H1 (cell line): ENCODE measurements around the gene E2F3. TPM values are rescaled to one million over a fixed set of nuclear protein-coding genes. Genes with fewer than 3 reads are reported as not detected.

Experiments used
- CTCF ChIA-PET: fragments of 300-600 bp; sonication (Branson Sonifier 250); formaldehyde crosslinking; loops from one replicate; lab custom pipeline; 2021; ENCODE audit not compliant: partially characterized antibody; lab: Charles Lee
- POLR2A ChIA-PET: fragments of 300-600 bp; sonication (Branson Sonifier 250); formaldehyde crosslinking; loops from one replicate; lab custom pipeline; 2021; ENCODE audit warnings: inconsistent platforms; ENCODE audit not compliant: partially characterized antibody; lab: Charles Lee
- DNase-seq, 2 experiments: peaks; one replicate each; pipeline versions ENCODE4 v3.0.0 to v3.0.0-alpha.2; 2010 to 2022; ENCODE audit warnings: low spot score in 2 of 2, low read depth in 1 of 2, mixed read lengths in 1 of 2
- FAIRE-seq: peaks from 2 replicates; lab custom pipeline; 2011; peaks lifted over from hg19 to GRCh38; lab: Jason Lieb, UNC
- H2AFZ ChIP-seq: 2 replicates; pipeline ENCODE4 v1.8.1; 2012; ENCODE audit warnings: low read length, inconsistent platforms
- H2AK5ac ChIP-seq: 2 replicates; pipeline ENCODE4 v1.6.1; 2013; ENCODE audit warnings: low read depth, low read length
- H2BK120ac ChIP-seq: replicated peaks from 2 replicates; pipeline ENCODE3; 2013; ENCODE audit warnings: low read depth, low read length, inconsistent platforms
- H2BK12ac ChIP-seq: 2 replicates; pipeline ENCODE4 v1.6.1; 2013; ENCODE audit warnings: low read depth, low read length
- H2BK15ac ChIP-seq: 2 replicates; pipeline ENCODE4 v1.6.1; 2013; ENCODE audit warnings: low read length
- H2BK20ac ChIP-seq: 2 replicates; pipeline ENCODE4 v1.6.1; 2013; ENCODE audit warnings: low read length
- H2BK5ac ChIP-seq: 2 replicates; pipeline ENCODE4 v1.6.1; 2013; ENCODE audit warnings: low read depth, low read length
- H3K14ac ChIP-seq: 2 replicates; pipeline ENCODE4 v1.6.1; 2013; ENCODE audit warnings: inconsistent platforms; ENCODE audit not compliant: insufficient read length
- H3K18ac ChIP-seq: 2 replicates; pipeline ENCODE4 v1.6.1; 2013; ENCODE audit warnings: low read length; ENCODE audit errors: extremely low read depth
- H3K23ac ChIP-seq: 2 replicates; pipeline ENCODE4 v1.6.1; 2013; ENCODE audit warnings: inconsistent platforms; ENCODE audit not compliant: insufficient read length
- H3K23me2 ChIP-seq: 2 replicates; pipeline ENCODE4 v1.6.1; 2013; ENCODE audit warnings: low read depth, low read length
- H3K27ac ChIP-seq: 2 replicates; pipeline ENCODE4 v1.6.1; 2011; ENCODE audit warnings: low read depth, low read length, inconsistent platforms
- H3K27me3 ChIP-seq, 4 experiments: replicated peaks in 1 of 4; 1 replicate in 1 of 4; 2 replicates in 3 of 4; pipeline versions ENCODE4 v1.6.1 to v1.8.1; 2011 to 2013; ENCODE audit warnings: low read length in 3 of 4, mild to moderate bottlenecking in 3 of 4, inconsistent platforms in 2 of 4, mixed read lengths in 2 of 4, moderate library complexity in 1 of 4; ENCODE audit not compliant: control insufficient read depth in 3 of 4, insufficient read depth in 3 of 4; ENCODE audit errors: extremely low read depth in 1 of 4
- H3K36me3 ChIP-seq, 4 experiments: 2 replicates each; pipeline versions ENCODE4 v1.6.1 to v1.8.1; 2011 to 2013; ENCODE audit warnings: mild to moderate bottlenecking in 4 of 4, low read length in 3 of 4, moderate library complexity in 2 of 4, control low read depth in 1 of 4, inconsistent platforms in 1 of 4; ENCODE audit not compliant: insufficient read depth in 4 of 4, control insufficient read depth in 2 of 4
- H3K4ac ChIP-seq: replicated peaks from 2 replicates; pipeline ENCODE3; 2013; ENCODE audit warnings: low read length, low read depth, mixed read lengths, inconsistent platforms; ENCODE audit not compliant: insufficient read length
- H3K4me1 ChIP-seq, 4 experiments: replicated peaks in 1 of 4; 1 replicate in 1 of 4; 2 replicates in 3 of 4; pipeline versions ENCODE4 v1.6.1 to v1.8.1; 2011 to 2013; ENCODE audit warnings: low read length in 3 of 4, inconsistent platforms in 2 of 4, mixed read lengths in 1 of 4; ENCODE audit not compliant: insufficient read depth in 4 of 4, control insufficient read depth in 3 of 4
- H3K4me2 ChIP-seq, 2 experiments: 2 replicates each; pipeline versions ENCODE4 v1.6.1 to v1.8.1; 2011 to 2013; ENCODE audit warnings: low read depth in 2 of 2, low read length in 2 of 2, control low read depth in 1 of 2, inconsistent platforms in 1 of 2, mild to moderate bottlenecking in 1 of 2; ENCODE audit not compliant: insufficient read depth in 1 of 2
- H3K4me3 ChIP-seq, 4 experiments: fragments of 200-600, 300-600 bp in 1 of 4; sonication (generic), shearing (Covaris generic), sonication (Bioruptor Twin) in 1 of 4; 2 replicates each; pipeline versions ENCODE4 v1.5.1 to v1.8.1; 2011 to 2016; ENCODE audit warnings: low read length in 4 of 4, low read depth in 3 of 4, control low read depth in 2 of 4, inconsistent platforms in 2 of 4, mild to moderate bottlenecking in 2 of 4, mixed read lengths in 1 of 4, moderate library complexity in 1 of 4; ENCODE audit not compliant: insufficient read depth in 2 of 4; ENCODE audit errors: extremely low read depth in 1 of 4
- H3K56ac ChIP-seq: replicated peaks from 2 replicates; pipeline ENCODE3; 2013; ENCODE audit warnings: low read depth, mild to moderate bottlenecking, mixed read lengths, low read length, inconsistent platforms; ENCODE audit not compliant: insufficient read length
- H3K79me1 ChIP-seq: 2 replicates; pipeline ENCODE4 v1.6.1; 2013; ENCODE audit warnings: low read depth, low read length, control low read depth
- H3K79me2 ChIP-seq, 2 experiments: 2 replicates each; pipeline versions ENCODE4 v1.6.1 to v1.8.1; 2012 to 2013; ENCODE audit warnings: low read length in 2 of 2, mild to moderate bottlenecking in 2 of 2, inconsistent platforms in 1 of 2; ENCODE audit not compliant: insufficient read depth in 2 of 2, control insufficient read depth in 1 of 2
- H3K9ac ChIP-seq, 4 experiments: replicated peaks in 1 of 4; 1 replicate in 1 of 4; 2 replicates in 3 of 4; pipeline versions ENCODE4 v1.6.1 to v1.8.1; 2011 to 2013; ENCODE audit warnings: low read depth in 3 of 4, low read length in 3 of 4, control low read depth in 2 of 4, mild to moderate bottlenecking in 2 of 4, moderate library complexity in 2 of 4, inconsistent platforms in 1 of 4; ENCODE audit errors: extremely low read depth in 1 of 4
- H3K9me3 ChIP-seq, 2 experiments: 2 replicates each; pipeline versions ENCODE4 v1.6.1 to v1.8.1; 2012 to 2013; ENCODE audit warnings: mild to moderate bottlenecking in 2 of 2, moderate library complexity in 2 of 2, control low read depth in 1 of 2, inconsistent platforms in 1 of 2, low read depth in 1 of 2, low read length in 1 of 2, mixed read lengths in 1 of 2; ENCODE audit not compliant: insufficient read depth in 2 of 2
- H4K20me1 ChIP-seq, 2 experiments: replicated peaks in 1 of 2; 2 replicates each; pipeline versions ENCODE3 to v1.8.1; 2011 to 2013; ENCODE audit warnings: inconsistent platforms in 2 of 2, low read length in 2 of 2, mild to moderate bottlenecking in 1 of 2; ENCODE audit not compliant: insufficient read depth in 2 of 2, control insufficient read depth in 1 of 2
- H4K5ac ChIP-seq: 2 replicates; pipeline ENCODE4 v1.6.1; 2013; ENCODE audit warnings: low read length, low read depth, mixed read lengths, inconsistent platforms; ENCODE audit not compliant: insufficient read length
- H4K8ac ChIP-seq: 2 replicates; pipeline ENCODE4 v1.8.0; 2013; ENCODE audit warnings: mild to moderate bottlenecking, moderate library complexity, low read length, inconsistent platforms; ENCODE audit not compliant: insufficient read depth; ENCODE audit errors: extremely low read depth
- H4K91ac ChIP-seq: replicated peaks from 2 replicates; pipeline ENCODE3; 2013; ENCODE audit warnings: low read length, mixed read lengths, inconsistent platforms; ENCODE audit not compliant: insufficient read length
- BACH1 ChIP-seq: IDR thresholded peaks from 2 replicates; pipeline ENCODE4 v1.6.1; 2012; ENCODE audit warnings: low read length, improper control_type of control experiment
- KDM5A ChIP-seq: fragments of 200-600 bp; IDR thresholded peaks from 2 replicates; pipeline ENCODE4 v1.7.1; 2012; ENCODE audit warnings: mild to moderate bottlenecking, low read length, inconsistent platforms, mixed read lengths
- POU5F1 ChIP-seq: IDR thresholded peaks from 2 replicates; pipeline ENCODE4 v1.6.1; 2011; ENCODE audit warnings: low read depth, mild to moderate bottlenecking, low read length, moderate library complexity
- SIX5 ChIP-seq: IDR thresholded peaks from 2 replicates; pipeline ENCODE4 v1.6.1; 2011; ENCODE audit warnings: mild to moderate bottlenecking, low read depth, low read length
- WGBS, 2 experiments: shearing (Covaris generic) in 1 of 2; methylation state at CpG; one replicate each; pipeline versions ENCODE4 v1.1.6 to v1.1.7; 2013 to 2015; ENCODE audit warnings: low lambda C conversion rate in 2 of 2, mixed read lengths in 2 of 2, inconsistent platforms in 1 of 2, low coverage in 1 of 2, missing lambda C conversion rate in 1 of 2; ENCODE audit not compliant: insufficient replicate concordance in 2 of 2, insufficient coverage in 1 of 2, insufficient read length in 1 of 2; ENCODE audit errors: extremely low coverage in 1 of 2, missing lambda C conversion rate in 1 of 2; 5-methylcytosine and 5-hydroxymethylcytosine counted together
- polyA plus RNA-seq, 7 experiments: library from polyadenylated mRNA; depleted of rRNA in 3 of 7; stranded (reverse) in 5 of 7; unstranded in 2 of 7; fragments of >200 nt in 5 of 7; fragments of 200-250 nt in 2 of 7; gene quantifications; 1 replicate in 5 of 7; 2 replicates in 1 of 7; 4 replicates in 1 of 7; pipeline versions ENCODE4 v1.2.1 to v1.2.3, GENCODE V29; 2011 to 2013; ENCODE audit warnings: missing spikeins in 2 of 7, mixed read lengths in 2 of 7
- total RNA-seq: library from RNA; stranded (reverse); fragmentation: NEBNext Ultra II Directional; extraction: Animal tissue kit (Norgen Biotek cat#: 25700); gene quantifications from 2 replicates; pipeline ENCODE4 v1.2.1, GENCODE V29; 2021

E2F3 gene
- total and polyA plus RNA-seq, 2 of the 8 experiments (the other 6 are each of a cell fraction or from before 2014, with no cell fraction given) = 14.9 to 42.2 TPM

- WGBS, 2 experiments = 91% methylated on average over 3 of the region's 3 CpGs; no CpG with 5 or more reads in 1 of the 2 experiments
- Histone ChIP-seq H3K27me3 (no peaks in the 10 kb centered on the region), H3K27ac (no peak overlapping the region), H2BK120ac (no peak overlapping the region), H3K36me3 (no peaks in the 10 kb centered on the region; a peak in 4 of 8 replicates), H2AFZ (no peak overlapping the region), H3K9ac (no peak overlapping the region), H2BK12ac (no peak overlapping the region), H3K18ac (no peak overlapping the region), H3K79me2 (peaks cover 0 to 92% of the 10 kb centered on the region in 2 experiments), H4K8ac (no peak overlapping the region), H3K4me3 (no peak overlapping the region), H3K9me3 (no peaks in the 10 kb centered on the region), H4K5ac (no peak overlapping the region), H4K91ac (no peak overlapping the region), H3K56ac (no peak overlapping the region), H3K4ac (no peak overlapping the region), H3K23me2 (no peaks in the 10 kb centered on the region), H3K4me2 (no peak overlapping the region), H2BK20ac (no peak overlapping the region), H2AK5ac (no peak overlapping the region), H2BK5ac (no peak overlapping the region), H2BK15ac (no peak overlapping the region), H4K20me1 (peaks cover 0 to 9% of the 10 kb centered on the region in 2 experiments), H3K79me1 (peaks cover 8% of the 10 kb centered on the region), H3K14ac (no peak overlapping the region), H3K4me1 (peaks cover 0 to 4% (median 2%) of the 10 kb centered on the region in 4 experiments; a peak in 2 of 7 replicates), H3K23ac (no peak overlapping the region)
- DNase-seq = no peak
- no peak for TF ChIP-seq BACH1
- TF ChIP-seq POU5F1 = no peak
- no peak for TF ChIP-seq SIX5
- TF ChIP-seq KDM5A = no peak
- no peak for FAIRE-seq
- ChIA-PET CTCF (no interaction called here), POLR2A (no interaction called here)
These were observed 37.9 kb downstream of the E2F3 start for GRCh38 chr6:20439558-20439957.
